Gastrocnemius medialis (tissue), 4 donors: ENCODE data around the gene CDPF1. TPM values are rescaled to one million over a fixed set of nuclear protein-coding genes. Genes with fewer than 3 reads are reported as not detected.
A peak's percentile ranks its signal among the peaks of the same experiment; 100 is the strongest.

ENCODE experiments used
- ATAC-seq, 2 donors: fragments of 150-250 bp; one replicate each; pipeline ENCODE4 v1.9.1; 2016
- DNase-seq, 2 donors: peaks; one replicate each; pipeline ENCODE4 v3.0.0-alpha.2; 2019
- H3K27ac ChIP-seq, 4 donors: fragments of 200-600 bp; sonication (generic); 1 replicate in 1 of 4; 2 replicates in 3 of 4; pipeline ENCODE4 v1.5.1; 2016 to 2018; ENCODE audit warnings: mild to moderate bottlenecking in 2 of 4, moderate library complexity in 1 of 4
- H3K27me3 ChIP-seq, 3 donors: fragments of 200-600 bp; sonication (generic) in 2 of 3; 1 replicate in 1 of 3; 2 replicates in 2 of 3; pipeline versions ENCODE4 v1.5.1 to v1.6.0; 2016 to 2019; ENCODE audit warnings: mild to moderate bottlenecking in 1 of 3, moderate library complexity in 1 of 3
- H3K36me3 ChIP-seq, 2 donors: fragments of 200-600 bp; sonication (generic) in 1 of 2; one replicate each; pipeline ENCODE4 v1.5.1; 2017 to 2018
- H3K4me1 ChIP-seq, 2 donors: fragments of 200-600 bp; sonication (generic) in 1 of 2; one replicate each; pipeline ENCODE4 v1.5.1; 2016 to 2017; ENCODE audit warnings: mild to moderate bottlenecking in 2 of 2
- H3K4me3 ChIP-seq, 4 donors: fragments of 200-600 bp; sonication (generic) in 3 of 4; 1 replicate in 1 of 4; 2 replicates in 3 of 4; pipeline ENCODE4 v1.5.1; 2016 to 2019; ENCODE audit warnings: mild to moderate bottlenecking in 2 of 4
- H3K9me3 ChIP-seq, 3 donors: fragments of 200-600 bp; sonication (generic) in 2 of 3; 1 replicate in 1 of 3; 2 replicates in 2 of 3; pipeline ENCODE4 v1.5.1; 2016 to 2019
- POLR2A ChIP-seq, 2 donors: fragments of 450-650 bp; IDR thresholded peaks; one replicate each; pipeline ENCODE4 v1.6.1; 2017; ENCODE audit warnings: antibody characterized with exemption in 2 of 2, mild to moderate bottlenecking in 2 of 2, moderate library complexity in 2 of 2
- in situ Hi-C, 4 donors: fragments of 200-750 bp; cut with MboI; loops; one replicate each; pipeline versions ENCODE4 v1.15.0 to v1.8.0; 2017; ENCODE audit warnings: low sequenced_read_pairs in 4 of 4
- intact Hi-C: fragments of 100-400 bp; cut with DNase I; formaldehyde crosslinking; loops from one replicate; pipeline ENCODE4 v1.15.1; 2023; ENCODE audit warnings: low total_unique reads
- total RNA-seq, 4 donors: library from RNA; depleted of rRNA; stranded (reverse); fragments of >200 nt; gene quantifications; one replicate each; pipeline versions ENCODE4 v1.1.0 to v1.2.3, GENCODE V29; 2016
- TF ChIP-seq, protein P1 (sequence below), 5 experiments: fragments of 450-650 bp in 3 of 5; fragments of 200-600 bp in 2 of 5; sonication (generic) in 2 of 5; IDR thresholded peaks in 4 of 5; conservative IDR thresholded peaks in 1 of 5; 1 replicate in 4 of 5; 2 replicates in 1 of 5; pipeline ENCODE4 v1.5.1; 2016 to 2019; ENCODE audit warnings: antibody characterized with exemption in 5 of 5, mild to moderate bottlenecking in 3 of 5, moderate library complexity in 3 of 5

Gene CDPF1
- total RNA-seq, 4 donors from 2014 or later: 6.3 to 18.8 (median 12.5) TPM

DNA sequence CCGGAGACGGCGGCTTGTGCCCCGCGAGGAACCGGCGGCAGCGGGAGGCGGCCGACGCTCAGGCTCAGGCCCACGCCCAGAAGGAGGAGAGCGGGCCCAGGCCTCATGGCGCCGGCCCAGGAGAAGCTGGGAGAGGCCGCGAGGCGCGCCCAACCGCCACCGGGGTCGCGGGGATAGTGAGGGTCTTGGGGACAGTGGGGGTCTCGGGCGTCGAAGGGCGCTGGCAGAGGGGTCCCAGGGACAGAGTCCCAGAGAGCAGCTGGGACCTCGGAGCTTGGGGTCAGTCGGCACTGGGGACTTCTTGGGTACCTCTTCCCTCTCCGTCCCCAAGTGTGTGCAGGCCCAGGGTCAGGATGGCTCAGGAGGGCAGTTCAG is 13.1 kb upstream of the CDPF1 start, which contains the start of gene PKDREJ:
Gene PKDREJ, minus strand, starts transcription at position 128 of the 375 bp plus-strand sequence. Its CDS starts 21 bp downstream, at position 107.
- H3K27ac ChIP-seq: no peak within 1 kb of the TSS
- TF ChIP-seq, protein P1, sequence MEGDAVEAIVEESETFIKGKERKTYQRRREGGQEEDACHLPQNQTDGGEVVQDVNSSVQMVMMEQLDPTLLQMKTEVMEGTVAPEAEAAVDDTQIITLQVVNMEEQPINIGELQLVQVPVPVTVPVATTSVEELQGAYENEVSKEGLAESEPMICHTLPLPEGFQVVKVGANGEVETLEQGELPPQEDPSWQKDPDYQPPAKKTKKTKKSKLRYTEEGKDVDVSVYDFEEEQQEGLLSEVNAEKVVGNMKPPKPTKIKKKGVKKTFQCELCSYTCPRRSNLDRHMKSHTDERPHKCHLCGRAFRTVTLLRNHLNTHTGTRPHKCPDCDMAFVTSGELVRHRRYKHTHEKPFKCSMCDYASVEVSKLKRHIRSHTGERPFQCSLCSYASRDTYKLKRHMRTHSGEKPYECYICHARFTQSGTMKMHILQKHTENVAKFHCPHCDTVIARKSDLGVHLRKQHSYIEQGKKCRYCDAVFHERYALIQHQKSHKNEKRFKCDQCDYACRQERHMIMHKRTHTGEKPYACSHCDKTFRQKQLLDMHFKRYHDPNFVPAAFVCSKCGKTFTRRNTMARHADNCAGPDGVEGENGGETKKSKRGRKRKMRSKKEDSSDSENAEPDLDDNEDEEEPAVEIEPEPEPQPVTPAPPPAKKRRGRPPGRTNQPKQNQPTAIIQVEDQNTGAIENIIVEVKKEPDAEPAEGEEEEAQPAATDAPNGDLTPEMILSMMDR (IDR thresholded peaks at IDR 0.05 in 4 of 5, conservative IDR thresholded peaks at IDR 0.05 in 1 of 5): no peak
- TF ChIP-seq POLR2A (IDR thresholded peaks at IDR 0.05): no peak
- H3K9me3 ChIP-seq: no peaks in the 10 kb centered on the region
- no peaks in the 10 kb centered on the region for H3K36me3 ChIP-seq
- H3K4me1 ChIP-seq: peaks cover under 1 to 10% of the 10 kb centered on the region in 2 donors
- in situ Hi-C loops (no loop called here), intact Hi-C loops (no loop called here)
- peak within 1 kb of the TSS in 3 of 4 donors; percentile 25 to 30 (median 30) for H3K4me3 ChIP-seq
- ATAC-seq: no peak
- H3K27me3 ChIP-seq: no peaks in the 10 kb centered on the region
- no peak for DNase-seq

DNA sequence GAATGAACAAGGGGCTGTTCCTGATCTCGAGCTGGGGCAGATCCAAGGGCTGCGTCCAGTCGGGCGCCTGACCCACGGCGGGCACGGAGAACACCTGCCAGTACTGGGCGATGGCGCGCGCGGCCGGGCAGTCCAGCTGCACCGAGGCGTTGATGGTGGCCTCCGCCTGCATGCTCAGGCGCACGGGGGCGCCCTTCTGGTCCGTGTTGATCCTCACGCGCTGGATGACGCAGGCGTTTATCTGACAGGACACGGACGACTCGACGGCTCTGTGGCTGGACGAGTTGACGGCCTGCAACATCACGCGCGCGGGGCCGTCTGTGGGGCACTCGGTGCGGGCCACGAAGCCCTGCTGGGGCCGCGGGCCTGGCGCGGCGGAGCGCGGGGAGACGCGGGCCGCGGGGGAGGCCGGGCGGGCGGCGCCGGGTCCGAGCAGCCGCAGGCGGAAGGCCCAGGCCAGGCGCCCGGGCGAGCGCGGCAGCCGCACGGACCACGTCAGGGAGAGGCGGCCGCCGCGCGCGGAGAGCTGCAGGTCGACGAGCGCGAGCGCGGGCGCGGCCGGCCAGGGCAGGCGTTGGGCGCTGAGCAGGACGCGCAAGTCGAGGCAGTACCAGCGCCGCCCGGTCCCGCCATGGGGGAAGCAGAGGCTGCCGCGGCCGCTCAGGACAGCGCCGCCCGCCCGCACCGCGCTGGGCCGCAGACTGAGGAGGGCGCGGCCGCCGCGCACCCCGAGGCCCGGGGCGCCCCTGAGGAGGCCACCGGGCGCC is 12.5 kb upstream of the CDPF1 start:
- Histone ChIP-seq H3K36me3 (no peaks in the 10 kb centered on the region), H3K4me1 (peaks cover 0 to 9% of the 10 kb centered on the region in 2 donors), H3K9me3 (no peaks in the 10 kb centered on the region), H3K4me3 (peak overlapping the region in 3 of 4 donors; percentile 25 to 30 (median 30)), H3K27ac (no peak overlapping the region), H3K27me3 (no peaks in the 10 kb centered on the region)
- ATAC-seq (peak; percentile 43 to 62), DNase-seq (peak; percentile 32 to 62)
- no peak for TF ChIP-seq POLR2A (IDR thresholded peaks at IDR 0.05)
- TF ChIP-seq, protein P1 (IDR thresholded peaks at IDR 0.05 in 4 of 5, conservative IDR thresholded peaks at IDR 0.05 in 1 of 5): peak in 2 of 5 experiments; percentile 30 to 33
- in situ Hi-C loops (no loop called here), intact Hi-C loops (no loop called here)

DNA sequence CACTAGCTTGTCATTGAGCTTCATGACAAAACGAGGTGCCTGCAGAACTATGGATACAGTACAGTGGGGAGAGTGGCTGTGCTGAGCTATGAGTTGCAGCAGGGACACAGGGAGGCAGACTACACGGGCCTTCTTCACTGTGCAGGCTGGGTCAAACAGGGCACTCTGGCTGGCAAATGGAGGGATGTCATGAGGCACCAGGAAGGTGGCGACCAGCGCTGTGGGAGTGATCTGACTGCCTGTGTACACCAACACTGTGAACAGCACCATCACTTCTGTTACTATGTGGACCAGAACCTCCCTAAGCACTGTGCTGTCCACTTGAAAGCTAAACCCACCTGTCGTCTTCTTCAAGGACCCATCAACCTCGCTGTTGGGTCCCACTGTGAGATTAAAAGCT is 9.9 kb upstream of the CDPF1 start:
- in situ Hi-C loops: no loop called here
- Histone ChIP-seq H3K27ac (no peak overlapping the region), H3K4me3 (no peak overlapping the region), H3K9me3 (no peaks in the 10 kb centered on the region), H3K4me1 (peaks cover 7 to 10% of the 10 kb centered on the region in 2 donors), H3K27me3 (no peaks in the 10 kb centered on the region), H3K36me3 (no peaks in the 10 kb centered on the region)
- intact Hi-C loops: no loop called here
- DNase-seq (no peak), ATAC-seq (no peak)
- TF ChIP-seq, protein P1 (IDR thresholded peaks at IDR 0.05 in 4 of 5, conservative IDR thresholded peaks at IDR 0.05 in 1 of 5): no peak
- TF ChIP-seq POLR2A (IDR thresholded peaks at IDR 0.05): no peak

DNA sequence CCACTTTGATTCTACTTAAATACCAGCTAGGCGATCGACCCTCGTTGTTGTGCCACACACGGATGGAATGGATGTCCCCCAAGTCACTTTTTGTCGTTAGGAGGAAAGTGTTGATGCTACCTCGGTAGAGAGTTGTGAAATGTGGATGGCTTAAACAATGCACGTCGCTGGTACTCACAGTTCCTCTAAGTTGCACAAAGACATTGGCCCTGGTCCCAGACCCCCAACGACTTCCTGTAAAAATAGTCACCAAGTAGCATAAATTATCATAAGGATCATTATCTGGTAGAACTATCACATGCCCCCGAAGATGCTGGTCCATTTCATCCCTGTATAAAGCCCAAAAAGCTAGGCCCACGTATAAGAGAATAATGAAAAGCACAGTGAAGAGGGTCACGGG is 9.3 kb upstream of the CDPF1 start:
- TF ChIP-seq, protein P1 (IDR thresholded peaks at IDR 0.05 in 4 of 5, conservative IDR thresholded peaks at IDR 0.05 in 1 of 5): no peak
- TF ChIP-seq POLR2A (IDR thresholded peaks at IDR 0.05): no peak
- intact Hi-C loops (no loop called here), in situ Hi-C loops (no loop called here)
- Histone ChIP-seq H3K27me3 (no peaks in the 10 kb centered on the region), H3K9me3 (no peaks in the 10 kb centered on the region), H3K27ac (no peak overlapping the region), H3K36me3 (no peaks in the 10 kb centered on the region), H3K4me3 (no peak overlapping the region), H3K4me1 (peaks cover 7 to 10% of the 10 kb centered on the region in 2 donors)
- DNase-seq: no peak
- ATAC-seq: no peak
